ENCODE results near the gene ETV6.

GRCh38 chr12:11762723-11763326, 113.4 kb downstream of the ETV6 start:
- TF ChIP-seq POLR2A (IDR thresholded peaks at IDR 0.05; ENCODE audit: low read length) (no peak), GATA1 (IDR thresholded peaks at IDR 0.05; ENCODE audit: low read depth, low read length) (no peak)

Measured in erythroblast (primary cell).